CD4-positive, alpha-beta memory T cell (primary cell): ENCODE data around the gene SLC25A12. TPM values are rescaled to one million over a fixed set of nuclear protein-coding genes. Genes with fewer than 3 reads are reported as not detected.

Experiments
- CTCF ChIA-PET: fragments of 350-600 bp; sonication (Branson Sonifier 250); formaldehyde crosslinking; loops from one replicate; lab custom pipeline; 2021; ENCODE audit warnings: inconsistent platforms; ENCODE audit not compliant: partially characterized antibody; lab: Charles Lee
- POLR2A ChIA-PET: fragments of 350-600 bp; sonication (Branson Sonifier 250); formaldehyde crosslinking; loops from one replicate; lab custom pipeline; 2021; ENCODE audit not compliant: partially characterized antibody; lab: Charles Lee
- DNase-seq, 5 donors: peaks; one replicate each; pipeline versions ENCODE4 v3.0.0 to v3.0.0-alpha.2; 2020 to 2022; ENCODE audit warnings: mixed read lengths in 1 of 5
- H3K27ac ChIP-seq: one replicate; pipeline ENCODE4 v1.7.0; 2013; ENCODE audit warnings: low read depth, low read length
- H3K27me3 ChIP-seq: 2 replicates; pipeline ENCODE4 v1.7.0; 2013; ENCODE audit warnings: mild to moderate bottlenecking, low read length, moderate library complexity; ENCODE audit not compliant: insufficient read depth
- H3K36me3 ChIP-seq: 2 replicates; pipeline ENCODE4 v1.7.0; 2013; ENCODE audit warnings: mild to moderate bottlenecking, low read length, moderate library complexity; ENCODE audit not compliant: insufficient read depth
- H3K4me1 ChIP-seq: 2 replicates; pipeline ENCODE4 v1.7.0; 2013; ENCODE audit warnings: mild to moderate bottlenecking, low read length, moderate library complexity; ENCODE audit not compliant: insufficient read depth
- H3K4me3 ChIP-seq, 2 donors: one replicate each; pipeline ENCODE4 v1.7.0; 2013; ENCODE audit warnings: low read length in 2 of 2, mild to moderate bottlenecking in 1 of 2
- H3K9me3 ChIP-seq, 2 donors: one replicate each; pipeline ENCODE4 v1.7.0; 2013; ENCODE audit warnings: low read length in 2 of 2, control low read depth in 1 of 2; ENCODE audit not compliant: control insufficient read depth in 1 of 2
- H3K27ac Mint-ChIP-seq, 7 donors: one replicate each; pipeline ENCODE4 v1.8.0; 2020 to 2021; ENCODE audit warnings: mixed read lengths in 7 of 7, mild to moderate bottlenecking in 6 of 7, inconsistent platforms in 3 of 7, moderate library complexity in 3 of 7
- H3K27me3 Mint-ChIP-seq, 2 donors: one replicate each; pipeline ENCODE4 v1.8.0; 2020 to 2021; ENCODE audit warnings: mixed read lengths in 2 of 2
- H3K36me3 Mint-ChIP-seq, 2 donors: one replicate each; pipeline ENCODE4 v1.8.0; 2020 to 2021; ENCODE audit warnings: mixed read lengths in 2 of 2, inconsistent platforms in 1 of 2, mild to moderate bottlenecking in 1 of 2
- H3K4me1 Mint-ChIP-seq, 4 donors: one replicate each; pipeline ENCODE4 v1.8.0; 2020 to 2021; ENCODE audit warnings: mixed read lengths in 4 of 4, mild to moderate bottlenecking in 1 of 4
- H3K4me3 Mint-ChIP-seq, 8 donors: one replicate each; pipeline ENCODE4 v1.8.0; 2020 to 2021; ENCODE audit warnings: mixed read lengths in 8 of 8, mild to moderate bottlenecking in 7 of 8, moderate library complexity in 6 of 8, inconsistent platforms in 3 of 8
- H3K9me3 Mint-ChIP-seq, 8 donors: one replicate each; pipeline ENCODE4 v1.8.0; 2020 to 2021; ENCODE audit warnings: mixed read lengths in 8 of 8, mild to moderate bottlenecking in 5 of 8, inconsistent platforms in 3 of 8, moderate library complexity in 1 of 8
- intact Hi-C: fragments of 100-400 bp; cut with micrococcal nuclease; formaldehyde crosslinking; loops from one replicate; pipeline ENCODE4 v1.15.1; 2023
- polyA plus RNA-seq, 2 donors: library from polyadenylated mRNA; unstranded; fragments of 300-500 nt; fragmentation: Illumina TruSeq; gene quantifications; one replicate each; pipeline ENCODE4 v1.2.3, GENCODE V29; 2021
- total RNA-seq, 2 experiments: library from RNA; stranded (reverse); gene quantifications; one replicate each; pipeline ENCODE4 v1.2.3, GENCODE V29; 2021

The SLC25A12 gene
- total and polyA plus RNA-seq, 4 experiments from 2014 or later = 7.4 to 14.9 (median 14.4) TPM

DNA sequence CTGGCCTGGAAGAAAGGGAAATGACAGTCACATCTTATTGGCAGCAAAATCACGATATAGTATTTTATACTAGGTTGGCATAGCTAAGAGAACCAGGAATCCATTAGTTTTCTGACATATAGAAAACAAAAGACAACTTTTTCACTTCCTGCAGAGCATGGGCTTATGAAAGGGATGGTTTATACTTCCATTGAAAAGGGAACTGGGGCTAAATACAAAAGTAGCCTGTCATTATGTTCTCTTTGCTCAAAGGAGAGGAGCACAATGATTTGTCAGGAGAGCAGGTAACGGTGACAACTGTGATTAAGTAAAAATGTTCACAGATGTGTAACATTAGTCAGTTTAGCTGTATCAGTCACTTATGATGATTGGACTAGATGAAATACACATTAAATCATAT, 46.4 kb downstream of the SLC25A12 start:
- H3K4me1 Mint-ChIP-seq = peaks cover 0 to 1% (median 0%) of the 10 kb centered on the region in 4 donors
- ChIA-PET CTCF (no interaction called here), POLR2A (no interaction called here)
- H3K27ac Mint-ChIP-seq = no peak overlapping the region
- no peak overlapping the region for H3K27ac ChIP-seq
- H3K4me1 ChIP-seq = no peaks in the 10 kb centered on the region
- no peak overlapping the region for H3K4me3 Mint-ChIP-seq
- no peaks in the 10 kb centered on the region for H3K27me3 ChIP-seq
- H3K9me3 ChIP-seq = no peaks in the 10 kb centered on the region
- peaks cover 22 to 25% of the 10 kb centered on the region in 2 donors for H3K36me3 Mint-ChIP-seq
- H3K36me3 ChIP-seq = no peaks in the 10 kb centered on the region
- H3K27me3 Mint-ChIP-seq = no peaks in the 10 kb centered on the region
- H3K4me3 ChIP-seq = no peak overlapping the region
- DNase-seq = no peak
- intact Hi-C loops = no loop called here
- H3K9me3 Mint-ChIP-seq = no peaks in the 10 kb centered on the region

DNA sequence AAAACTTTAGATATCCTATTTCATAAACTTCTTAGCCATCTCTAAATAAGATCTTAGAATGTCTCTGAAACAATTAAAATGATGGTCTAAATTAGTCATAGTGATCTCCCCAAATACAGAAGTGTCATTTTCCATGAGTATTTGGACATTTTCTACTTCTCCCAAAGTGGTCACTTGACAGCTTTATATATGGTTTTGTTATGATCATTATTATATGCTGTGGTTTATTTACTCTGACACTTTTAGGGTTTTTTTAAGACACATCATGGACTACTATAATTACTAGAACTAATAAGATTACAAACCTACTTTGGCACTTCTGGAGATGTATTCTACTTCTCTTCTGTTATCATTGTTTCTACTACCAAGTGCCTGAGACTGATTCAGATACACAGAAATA, 47.1 kb downstream of the SLC25A12 start:
- ChIA-PET POLR2A (no interaction called here), CTCF (no interaction called here)
- Histone ChIP-seq H3K4me3 (no peak overlapping the region), H3K27ac (no peak overlapping the region), H3K36me3 (no peaks in the 10 kb centered on the region), H3K27me3 (no peaks in the 10 kb centered on the region), H3K4me1 (no peaks in the 10 kb centered on the region), H3K9me3 (no peaks in the 10 kb centered on the region)
- Mint-ChIP-seq H3K4me1 (peaks cover 0 to 1% (median 0%) of the 10 kb centered on the region in 4 donors), H3K9me3 (no peaks in the 10 kb centered on the region), H3K36me3 (peaks cover 16 to 21% of the 10 kb centered on the region in 2 donors), H3K27ac (no peak overlapping the region), H3K4me3 (no peak overlapping the region), H3K27me3 (no peaks in the 10 kb centered on the region)
- intact Hi-C loops = no loop called here
- DNase-seq = no peak

DNA sequence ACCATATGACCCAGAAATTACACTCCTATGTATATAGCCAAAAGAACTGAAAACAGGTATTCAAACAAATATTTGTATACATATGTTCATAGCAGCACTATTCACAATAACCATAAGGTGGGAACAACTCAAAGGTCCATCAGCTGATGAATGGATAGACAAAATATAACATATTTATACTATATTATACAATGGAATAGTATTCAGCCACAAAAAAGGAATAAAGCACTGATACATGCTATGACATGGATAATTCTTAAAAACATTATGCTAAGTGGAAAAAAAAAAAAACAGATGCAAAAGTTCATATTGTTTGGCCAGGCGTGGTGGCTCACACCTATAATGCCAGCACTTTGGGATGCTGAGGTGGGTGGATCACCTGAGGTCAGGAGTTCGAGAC, 52.0 kb downstream of the SLC25A12 start:
- H3K36me3 ChIP-seq = peaks cover 2% of the 10 kb centered on the region
- H3K9me3 ChIP-seq = no peaks in the 10 kb centered on the region
- ChIA-PET POLR2A (no interaction called here), CTCF (no interaction called here)
- intact Hi-C loops = no loop called here
- no peak for DNase-seq
- Mint-ChIP-seq H3K4me1 (peaks cover 0 to 3% (median under 1%) of the 10 kb centered on the region in 4 donors), H3K9me3 (no peaks in the 10 kb centered on the region), H3K4me3 (no peak overlapping the region), H3K36me3 (peaks cover 36 to 44% of the 10 kb centered on the region in 2 donors), H3K27ac (no peak overlapping the region), H3K27me3 (no peaks in the 10 kb centered on the region)
- H3K27me3 ChIP-seq = no peaks in the 10 kb centered on the region
- no peaks in the 10 kb centered on the region for H3K4me1 ChIP-seq
- H3K4me3 ChIP-seq = no peak overlapping the region
- no peak overlapping the region for H3K27ac ChIP-seq

DNA sequence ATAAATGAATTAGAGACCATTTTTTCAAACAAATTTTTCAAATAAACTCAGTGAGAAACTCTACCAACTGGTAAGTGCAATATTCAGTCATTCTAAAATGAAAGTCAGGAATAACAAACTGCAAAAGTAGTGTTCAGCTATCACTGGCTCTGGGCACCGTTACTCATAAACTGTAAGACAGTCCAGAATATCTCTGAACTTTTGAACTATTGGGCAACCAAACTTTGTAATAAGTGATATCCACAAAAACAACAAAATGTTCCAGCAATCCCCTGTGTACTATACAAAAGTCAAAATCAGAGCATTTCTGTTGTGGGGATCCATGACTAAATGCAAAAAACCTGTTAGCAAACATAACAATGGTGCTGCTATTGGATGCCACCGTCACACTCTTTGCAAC, 56.3 kb downstream of the SLC25A12 start:
- Mint-ChIP-seq H3K27ac (no peak overlapping the region), H3K4me1 (peaks cover 0 to 3% (median under 1%) of the 10 kb centered on the region in 4 donors), H3K9me3 (peaks cover 0 to 2% (median 0%) of the 10 kb centered on the region in 8 donors), H3K4me3 (no peak overlapping the region), H3K27me3 (no peaks in the 10 kb centered on the region), H3K36me3 (peaks cover 61 to 63% of the 10 kb centered on the region in 2 donors)
- Histone ChIP-seq H3K4me3 (no peak overlapping the region), H3K27ac (no peak overlapping the region), H3K9me3 (no peaks in the 10 kb centered on the region), H3K27me3 (no peaks in the 10 kb centered on the region), H3K36me3 (peaks cover 32% of the 10 kb centered on the region), H3K4me1 (no peaks in the 10 kb centered on the region)
- POLR2A ChIA-PET = no interaction called here
- CTCF ChIA-PET = no interaction called here
- intact Hi-C loops = no loop called here
- DNase-seq = no peak

DNA sequence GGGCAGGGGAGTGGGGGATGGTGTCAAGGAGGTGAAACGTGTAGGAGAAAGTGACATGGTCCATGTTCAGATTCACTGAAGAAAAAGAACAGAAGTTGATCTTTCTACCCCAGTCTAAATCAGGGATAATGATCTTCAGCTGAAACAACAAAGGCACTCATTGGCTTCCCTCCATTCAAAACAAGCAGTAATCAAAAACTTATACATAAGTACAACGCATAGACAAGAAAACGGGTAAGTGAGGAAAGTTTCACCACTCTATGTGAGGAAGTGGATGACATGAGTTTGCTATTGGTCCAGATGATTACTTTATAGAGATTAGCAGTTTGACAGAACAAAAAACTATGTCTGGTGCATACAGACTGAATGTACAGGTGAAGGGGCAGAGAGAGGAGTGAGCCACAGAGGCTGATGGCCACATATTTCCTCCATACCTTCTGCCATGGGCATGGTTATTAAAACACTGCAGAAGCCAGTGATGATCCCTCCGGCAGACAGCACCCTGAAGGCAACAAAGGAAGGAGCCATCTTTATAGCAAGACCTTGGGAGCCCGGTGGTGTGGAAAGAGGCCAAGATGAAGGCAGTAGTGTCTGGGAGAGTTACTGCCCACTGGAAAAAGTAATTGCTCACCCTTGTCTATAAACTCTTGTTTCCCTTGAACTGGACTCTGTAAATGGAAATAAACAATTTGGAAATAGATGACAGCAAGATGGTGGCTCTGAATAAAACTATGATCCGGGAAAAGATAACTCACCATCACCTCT, 57.7 kb downstream of the SLC25A12 start:
- Mint-ChIP-seq H3K36me3 (peaks cover 68 to 70% of the 10 kb centered on the region in 2 donors), H3K4me1 (peaks cover 0 to 3% (median under 1%) of the 10 kb centered on the region in 4 donors), H3K27me3 (no peaks in the 10 kb centered on the region), H3K4me3 (peak overlapping the region in 1 of 8 donors; percentile 20), H3K27ac (no peak overlapping the region), H3K9me3 (peaks cover 0 to 2% (median 0%) of the 10 kb centered on the region in 8 donors)
- POLR2A ChIA-PET = no interaction called here
- no peaks in the 10 kb centered on the region for H3K4me1 ChIP-seq
- H3K36me3 ChIP-seq = peaks cover 40% of the 10 kb centered on the region
- intact Hi-C loops = no loop called here
- H3K9me3 ChIP-seq = no peaks in the 10 kb centered on the region
- H3K4me3 ChIP-seq = no peak overlapping the region
- no peak for DNase-seq
- H3K27ac ChIP-seq = no peak overlapping the region
- H3K27me3 ChIP-seq = no peaks in the 10 kb centered on the region
- CTCF ChIA-PET = no interaction called here

DNA sequence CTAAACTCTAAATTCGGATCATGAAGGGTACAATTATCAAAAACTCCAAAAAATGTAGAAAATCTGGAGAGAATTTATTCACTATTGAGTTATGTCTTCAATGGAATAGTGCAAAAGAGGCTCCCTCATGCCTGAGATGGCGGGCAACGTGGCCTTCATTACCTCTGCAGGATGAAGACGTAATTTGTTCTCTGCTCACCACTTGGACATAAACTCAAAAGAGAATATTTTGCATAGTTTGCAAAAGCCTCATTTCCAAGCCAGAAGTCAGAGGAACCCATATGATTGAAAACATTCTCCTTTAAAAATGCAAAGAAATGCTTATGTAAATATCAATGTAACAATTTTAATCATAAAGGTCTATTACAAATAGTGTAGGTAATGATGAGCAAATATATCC, 58.7 kb downstream of the SLC25A12 start:
- Histone ChIP-seq H3K4me3 (no peak overlapping the region), H3K4me1 (no peaks in the 10 kb centered on the region), H3K27ac (no peak overlapping the region), H3K36me3 (peaks cover 40% of the 10 kb centered on the region), H3K27me3 (no peaks in the 10 kb centered on the region), H3K9me3 (no peaks in the 10 kb centered on the region)
- POLR2A ChIA-PET = no interaction called here
- Mint-ChIP-seq H3K36me3 (peaks cover 72% of the 10 kb centered on the region in 2 donors), H3K4me3 (no peak overlapping the region), H3K27me3 (no peaks in the 10 kb centered on the region), H3K4me1 (peaks cover 0 to 3% (median under 1%) of the 10 kb centered on the region in 4 donors), H3K27ac (no peak overlapping the region), H3K9me3 (peaks cover 0 to 2% (median 0%) of the 10 kb centered on the region in 8 donors)
- intact Hi-C loops = no loop called here
- DNase-seq = no peak
- CTCF ChIA-PET = no interaction called here

DNA sequence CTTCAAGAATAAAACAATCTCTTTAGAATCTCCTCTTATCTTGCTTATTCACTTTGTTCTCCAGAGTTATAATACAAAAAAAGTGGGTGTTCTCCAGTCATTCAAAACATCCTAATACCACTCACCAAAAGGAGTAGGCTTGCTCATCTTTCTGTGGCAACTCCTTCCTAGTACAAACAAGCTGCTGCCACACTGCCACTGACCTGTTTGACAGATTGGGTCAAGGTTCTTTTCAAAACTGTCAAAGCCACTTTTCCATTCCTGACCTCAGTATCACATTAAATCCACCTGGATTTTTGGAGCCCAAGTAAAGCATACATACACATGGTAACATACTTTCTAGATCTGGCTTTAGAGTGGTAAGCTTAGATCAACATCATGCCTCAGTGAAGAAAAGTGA, 59.8 kb downstream of the SLC25A12 start:
- peaks cover 40% of the 10 kb centered on the region for H3K36me3 ChIP-seq
- intact Hi-C loops = no loop called here
- no peak for DNase-seq
- H3K27ac ChIP-seq = no peak overlapping the region
- peaks cover 0 to 1% (median under 1%) of the 10 kb centered on the region in 4 donors for H3K4me1 Mint-ChIP-seq
- POLR2A ChIA-PET = interaction anchor here (0.6 kb wide), 1 partner anchor 214 kb away, joined by 3 read pairs; no protein-coding TSS in a partner anchor
- no peak overlapping the region for H3K4me3 ChIP-seq
- peaks cover 0 to 2% (median 0%) of the 10 kb centered on the region in 8 donors for H3K9me3 Mint-ChIP-seq
- CTCF ChIA-PET = no interaction called here
- no peaks in the 10 kb centered on the region for H3K9me3 ChIP-seq
- no peaks in the 10 kb centered on the region for H3K4me1 ChIP-seq
- H3K27me3 ChIP-seq = no peaks in the 10 kb centered on the region
- no peaks in the 10 kb centered on the region for H3K27me3 Mint-ChIP-seq
- peaks cover 70 to 75% of the 10 kb centered on the region in 2 donors for H3K36me3 Mint-ChIP-seq
- peak overlapping the region in 1 of 7 donors; percentile 52 for H3K27ac Mint-ChIP-seq
- no peak overlapping the region for H3K4me3 Mint-ChIP-seq
